Measurements from ENCODE around the gene MLLT1. TPM values are rescaled to one million over a fixed set of nuclear protein-coding genes. Genes with fewer than 3 reads are reported as not detected.
A peak's percentile ranks its signal among the peaks of the same experiment; 100 is the strongest.

The MLLT1 gene
- total RNA-seq, 1 experiment from 2014 or later: 58.3 TPM

DNA sequence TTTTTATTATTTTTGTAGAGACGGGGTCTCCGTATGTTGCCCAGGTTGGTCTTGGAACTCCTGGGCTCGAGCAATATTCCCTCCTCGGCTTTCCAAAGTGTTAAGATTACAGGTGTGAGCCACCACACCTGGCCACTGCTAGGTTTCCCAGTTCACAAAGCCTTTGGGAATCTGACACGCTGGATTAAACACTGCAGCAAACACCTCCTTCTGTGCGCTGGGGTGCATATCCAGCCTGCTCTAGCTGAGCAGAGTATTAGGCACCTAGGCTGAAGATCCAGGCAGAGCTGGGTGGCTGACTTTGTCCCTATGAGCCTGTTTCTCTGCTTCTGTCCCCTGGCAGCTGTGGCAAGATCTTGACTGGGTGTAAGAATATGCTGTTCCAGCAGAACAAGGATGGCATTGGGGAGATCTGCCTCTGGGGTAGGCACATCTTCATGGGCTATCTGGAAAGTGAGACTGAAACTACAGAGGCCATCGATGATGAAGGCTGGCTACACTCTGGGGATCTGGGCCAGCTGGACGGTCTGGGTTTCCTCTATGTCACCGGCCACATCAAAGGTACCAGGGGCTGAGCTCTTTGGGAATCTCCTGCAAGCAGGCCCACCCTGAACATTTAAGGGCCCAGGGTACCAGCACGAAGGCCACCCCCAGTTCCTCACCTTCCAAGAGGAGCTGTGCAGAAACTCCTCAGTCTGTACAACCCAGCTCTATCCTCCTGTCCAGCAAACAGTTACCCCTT is 94.5 kb downstream of the MLLT1 start:
- CTCF ChIA-PET: no interaction called here

DNA sequence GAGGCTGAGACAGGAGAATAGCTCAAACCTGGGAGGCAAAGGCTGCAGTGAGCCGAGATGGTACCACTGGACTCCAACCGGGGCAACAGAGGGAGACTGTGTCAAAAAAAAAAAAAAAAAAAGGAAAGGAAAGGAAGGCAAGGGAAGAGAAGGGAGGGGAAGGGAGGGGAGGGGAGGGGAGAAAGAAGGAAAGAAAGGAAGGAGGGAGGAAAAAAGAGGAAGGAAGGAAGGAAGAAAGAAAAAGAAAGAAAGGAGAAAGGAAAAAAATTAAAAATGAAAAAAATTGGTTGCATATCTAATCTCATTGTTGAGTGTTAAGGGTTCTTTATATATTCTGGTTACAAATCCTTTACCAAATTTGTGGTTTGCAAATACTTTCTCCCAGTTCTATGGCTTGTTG is 98.7 kb downstream of the MLLT1 start:
- DNase-seq (ENCODE audit: low read depth, low spot score) (no peak), ATAC-seq (no peak)
- no peak for TF ChIP-seq TCF7L2 (IDR thresholded peaks at IDR 0.05; ENCODE audit: low read depth, low read length)
- TF ChIP-seq, protein P1, sequence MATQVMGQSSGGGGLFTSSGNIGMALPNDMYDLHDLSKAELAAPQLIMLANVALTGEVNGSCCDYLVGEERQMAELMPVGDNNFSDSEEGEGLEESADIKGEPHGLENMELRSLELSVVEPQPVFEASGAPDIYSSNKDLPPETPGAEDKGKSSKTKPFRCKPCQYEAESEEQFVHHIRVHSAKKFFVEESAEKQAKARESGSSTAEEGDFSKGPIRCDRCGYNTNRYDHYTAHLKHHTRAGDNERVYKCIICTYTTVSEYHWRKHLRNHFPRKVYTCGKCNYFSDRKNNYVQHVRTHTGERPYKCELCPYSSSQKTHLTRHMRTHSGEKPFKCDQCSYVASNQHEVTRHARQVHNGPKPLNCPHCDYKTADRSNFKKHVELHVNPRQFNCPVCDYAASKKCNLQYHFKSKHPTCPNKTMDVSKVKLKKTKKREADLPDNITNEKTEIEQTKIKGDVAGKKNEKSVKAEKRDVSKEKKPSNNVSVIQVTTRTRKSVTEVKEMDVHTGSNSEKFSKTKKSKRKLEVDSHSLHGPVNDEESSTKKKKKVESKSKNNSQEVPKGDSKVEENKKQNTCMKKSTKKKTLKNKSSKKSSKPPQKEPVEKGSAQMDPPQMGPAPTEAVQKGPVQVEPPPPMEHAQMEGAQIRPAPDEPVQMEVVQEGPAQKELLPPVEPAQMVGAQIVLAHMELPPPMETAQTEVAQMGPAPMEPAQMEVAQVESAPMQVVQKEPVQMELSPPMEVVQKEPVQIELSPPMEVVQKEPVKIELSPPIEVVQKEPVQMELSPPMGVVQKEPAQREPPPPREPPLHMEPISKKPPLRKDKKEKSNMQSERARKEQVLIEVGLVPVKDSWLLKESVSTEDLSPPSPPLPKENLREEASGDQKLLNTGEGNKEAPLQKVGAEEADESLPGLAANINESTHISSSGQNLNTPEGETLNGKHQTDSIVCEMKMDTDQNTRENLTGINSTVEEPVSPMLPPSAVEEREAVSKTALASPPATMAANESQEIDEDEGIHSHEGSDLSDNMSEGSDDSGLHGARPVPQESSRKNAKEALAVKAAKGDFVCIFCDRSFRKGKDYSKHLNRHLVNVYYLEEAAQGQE (IDR thresholded peaks at IDR 0.05; ENCODE audit: insufficient read depth in 1 of 2, low read depth in 2 of 2, low read length in 1 of 2): no peak
- TF ChIP-seq, protein P2, sequence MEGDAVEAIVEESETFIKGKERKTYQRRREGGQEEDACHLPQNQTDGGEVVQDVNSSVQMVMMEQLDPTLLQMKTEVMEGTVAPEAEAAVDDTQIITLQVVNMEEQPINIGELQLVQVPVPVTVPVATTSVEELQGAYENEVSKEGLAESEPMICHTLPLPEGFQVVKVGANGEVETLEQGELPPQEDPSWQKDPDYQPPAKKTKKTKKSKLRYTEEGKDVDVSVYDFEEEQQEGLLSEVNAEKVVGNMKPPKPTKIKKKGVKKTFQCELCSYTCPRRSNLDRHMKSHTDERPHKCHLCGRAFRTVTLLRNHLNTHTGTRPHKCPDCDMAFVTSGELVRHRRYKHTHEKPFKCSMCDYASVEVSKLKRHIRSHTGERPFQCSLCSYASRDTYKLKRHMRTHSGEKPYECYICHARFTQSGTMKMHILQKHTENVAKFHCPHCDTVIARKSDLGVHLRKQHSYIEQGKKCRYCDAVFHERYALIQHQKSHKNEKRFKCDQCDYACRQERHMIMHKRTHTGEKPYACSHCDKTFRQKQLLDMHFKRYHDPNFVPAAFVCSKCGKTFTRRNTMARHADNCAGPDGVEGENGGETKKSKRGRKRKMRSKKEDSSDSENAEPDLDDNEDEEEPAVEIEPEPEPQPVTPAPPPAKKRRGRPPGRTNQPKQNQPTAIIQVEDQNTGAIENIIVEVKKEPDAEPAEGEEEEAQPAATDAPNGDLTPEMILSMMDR (IDR thresholded peaks at IDR 0.05): no peak
- TF ChIP-seq SIN3A (IDR thresholded peaks at IDR 0.05; ENCODE audit: borderline replicate concordance, insufficient read depth, low read depth, low read length): no peak
- no peak for TF ChIP-seq POLR2AphosphoS5 (IDR thresholded peaks at IDR 0.05; ENCODE audit: low read depth, low read length)
- CTCF ChIA-PET: no interaction called here
- no TSS peak for BruUV-seq (replicated peaks)
- H3K9me3 ChIP-seq (ENCODE audit: control insufficient read depth, insufficient read depth, low read depth, low read length): no peaks in the 10 kb centered on the region
- H3K36me3 ChIP-seq (ENCODE audit: control insufficient read depth, insufficient read depth, low read length): no peaks in the 10 kb centered on the region
- no peaks in the 10 kb centered on the region for H3K4me1 ChIP-seq (ENCODE audit: control insufficient read depth, insufficient read depth, low read length)
- POLR2A ChIA-PET: no interaction called here
- H3K27me3 ChIP-seq (ENCODE audit: control insufficient read depth, insufficient read depth, low read length): no peaks in the 10 kb centered on the region
- intact Hi-C loops (cut with micrococcal nuclease; ENCODE audit: unreplicated experiment) (no loop called here), in situ Hi-C loops (cut with HindIII; ENCODE audit: low pct_unique_long_range_greater_than_20kb, low sequenced_read_pairs) (no loop called here)
- H3K4me3 ChIP-seq (ENCODE audit: low read depth in 2 of 2, low read length in 2 of 2): no peak overlapping the region
- H3K27ac ChIP-seq (ENCODE audit: low read length): no peak overlapping the region

More for the DNA sequence above, 94.5 kb downstream of the MLLT1 start:
- TF ChIP-seq SIN3A (IDR thresholded peaks at IDR 0.05; ENCODE audit: borderline replicate concordance, insufficient read depth, low read depth, low read length): no peak
- no peak for TF ChIP-seq POLR2AphosphoS5 (IDR thresholded peaks at IDR 0.05; ENCODE audit: low read depth, low read length)
- TF ChIP-seq TCF7L2 (IDR thresholded peaks at IDR 0.05; ENCODE audit: low read depth, low read length): no peak
- TF ChIP-seq, protein P1 (IDR thresholded peaks at IDR 0.05; ENCODE audit: insufficient read depth in 1 of 2, low read depth in 2 of 2, low read length in 1 of 2): no peak
- H3K9me3 ChIP-seq (ENCODE audit: control insufficient read depth, insufficient read depth, low read depth, low read length): no peaks in the 10 kb centered on the region
- no peaks in the 10 kb centered on the region for H3K27me3 ChIP-seq (ENCODE audit: control insufficient read depth, insufficient read depth, low read length)
- ATAC-seq (0 out of 2 replicates have a peak, but pooled peaks have one; percentile 66), DNase-seq (ENCODE audit: low read depth, low spot score) (no peak)
- no peaks in the 10 kb centered on the region for H3K36me3 ChIP-seq (ENCODE audit: control insufficient read depth, insufficient read depth, low read length)
- no TSS peak for BruUV-seq (replicated peaks)
- intact Hi-C loops (cut with micrococcal nuclease; ENCODE audit: unreplicated experiment): no loop called here
- H3K4me1 ChIP-seq (ENCODE audit: control insufficient read depth, insufficient read depth, low read length): no peaks in the 10 kb centered on the region
- in situ Hi-C loops (cut with HindIII; ENCODE audit: low pct_unique_long_range_greater_than_20kb, low sequenced_read_pairs): no loop called here
- no peak overlapping the region for H3K4me3 ChIP-seq (ENCODE audit: low read depth in 2 of 2, low read length in 2 of 2)
- POLR2A ChIA-PET: no interaction called here
- no peak overlapping the region for H3K27ac ChIP-seq (ENCODE audit: low read length)

All from Panc1 (cell line).